ENCODE results near the gene EDIL3.
"Not testable (repeated sequence)": the region's sequence is repeated elsewhere in the genome, so short reads cannot be mapped to it uniquely, and the experiment has no call there.

GRCh38 chr5:84018521-84018920, 366.2 kb downstream of the EDIL3 start:
- not testable (repeated sequence) for TF ChIP-seq POLR2A, EP300, POLR2AphosphoS5 (IDR thresholded peaks at IDR 0.05)
- TF ChIP-seq, protein P1, sequence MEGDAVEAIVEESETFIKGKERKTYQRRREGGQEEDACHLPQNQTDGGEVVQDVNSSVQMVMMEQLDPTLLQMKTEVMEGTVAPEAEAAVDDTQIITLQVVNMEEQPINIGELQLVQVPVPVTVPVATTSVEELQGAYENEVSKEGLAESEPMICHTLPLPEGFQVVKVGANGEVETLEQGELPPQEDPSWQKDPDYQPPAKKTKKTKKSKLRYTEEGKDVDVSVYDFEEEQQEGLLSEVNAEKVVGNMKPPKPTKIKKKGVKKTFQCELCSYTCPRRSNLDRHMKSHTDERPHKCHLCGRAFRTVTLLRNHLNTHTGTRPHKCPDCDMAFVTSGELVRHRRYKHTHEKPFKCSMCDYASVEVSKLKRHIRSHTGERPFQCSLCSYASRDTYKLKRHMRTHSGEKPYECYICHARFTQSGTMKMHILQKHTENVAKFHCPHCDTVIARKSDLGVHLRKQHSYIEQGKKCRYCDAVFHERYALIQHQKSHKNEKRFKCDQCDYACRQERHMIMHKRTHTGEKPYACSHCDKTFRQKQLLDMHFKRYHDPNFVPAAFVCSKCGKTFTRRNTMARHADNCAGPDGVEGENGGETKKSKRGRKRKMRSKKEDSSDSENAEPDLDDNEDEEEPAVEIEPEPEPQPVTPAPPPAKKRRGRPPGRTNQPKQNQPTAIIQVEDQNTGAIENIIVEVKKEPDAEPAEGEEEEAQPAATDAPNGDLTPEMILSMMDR (IDR thresholded peaks at IDR 0.05), result not testable (repeated sequence)

Measured in sigmoid colon (tissue), 4 donors.